HCT116 (cell line): Measurements from ENCODE around the gene ZNF236. TPM values are rescaled to one million over a fixed set of nuclear protein-coding genes. Genes with fewer than 3 reads are reported as not detected.
"Not testable (repeated sequence)": the region's sequence is repeated elsewhere in the genome, so short reads cannot be mapped to it uniquely, and the experiment has no call there.

ENCODE experiments used
- ATAC-seq: fragments of 200-7000 bp; cut with Tn5 transposase; 2 replicates; pipeline ENCODE4 v1.9.1; 2020; ENCODE audit warnings: mild to moderate bottlenecking, moderate library complexity
- BruUV-seq: library from RNA; stranded (reverse); fragments of 400-500 nt; replicated peaks from 2 replicates; lab custom pipeline; 2021; lab: Mats Ljungman, UMichigan
- CTCF ChIA-PET: fragments of 300-600 bp; sonication (Branson Sonifier 250); formaldehyde crosslinking; loops from one replicate; lab custom pipeline; 2021; ENCODE audit warnings: antibody characterized with exemption; lab: Charles Lee
- POLR2A ChIA-PET: fragments of 300-600, 350-600 bp; sonication (Branson Sonifier 250); formaldehyde crosslinking; loops from one replicate; lab custom pipeline; 2021; ENCODE audit warnings: antibody characterized with exemption; lab: Charles Lee
- RAD21 ChIA-PET, 2 experiments: fragments of 300-600 bp; sonication (Branson Sonifier 250); formaldehyde crosslinking; loops; one replicate each; lab custom pipeline; 2023; ENCODE audit warnings: low total read pairs in 2 of 2; ENCODE audit not compliant: uncharacterized antibody in 2 of 2, unreplicated experiment in 2 of 2, low non-redundant PET in 1 of 2; lab: Charles Lee
- DNase-seq: peaks from one replicate; pipeline ENCODE4 v3.0.0-alpha.2; 2010; ENCODE audit warnings: low read depth, low spot score
- H2AFZ ChIP-seq: fragments of 200-600 bp; shearing (Covaris generic), sonication (generic); 2 replicates; pipeline ENCODE4 v1.6.1; 2017; ENCODE audit warnings: low read depth, mixed run types, mixed read lengths, antibody characterized with exemption, low read length; ENCODE audit not compliant: poor library complexity, severe bottlenecking
- H3K27ac ChIP-seq: 2 replicates; pipeline ENCODE4 v1.5.1; 2012; ENCODE audit warnings: low read depth, low read length
- H3K27me3 ChIP-seq: fragments of 200-600 bp; sonication (generic); 2 replicates; pipeline ENCODE4 v1.6.1; 2016; ENCODE audit warnings: mixed run types, low read length, mixed read lengths; ENCODE audit not compliant: insufficient read depth
- H3K36me3 ChIP-seq, 2 experiments: fragments of 200-500 bp in 1 of 2; fragments of 200-600 bp in 1 of 2; sonication (Bioruptor generic) in 1 of 2; sonication (generic) in 1 of 2; 2 replicates each; pipeline versions ENCODE4 v1.5.1 to v1.6.1; 2014 to 2016; ENCODE audit warnings: low read length in 2 of 2, inconsistent platforms in 1 of 2, mixed read lengths in 1 of 2, mixed run types in 1 of 2; ENCODE audit not compliant: insufficient read depth in 2 of 2, control insufficient read depth in 1 of 2
- H3K4me1 ChIP-seq, 2 experiments: fragments of 200-600 bp in 1 of 2; sonication (generic) in 1 of 2; 2 replicates each; pipeline versions ENCODE4 v1.5.1 to v1.6.1; 2012 to 2017; ENCODE audit warnings: low read length in 2 of 2, inconsistent platforms in 1 of 2, mild to moderate bottlenecking in 1 of 2, mixed read lengths in 1 of 2, mixed run types in 1 of 2, moderate library complexity in 1 of 2; ENCODE audit not compliant: insufficient read depth in 2 of 2, control insufficient read depth in 1 of 2
- H3K4me2 ChIP-seq: fragments of 200-600 bp; sonication (generic); 2 replicates; pipeline ENCODE4 v1.6.1; 2017; ENCODE audit warnings: mixed run types, low read length, mixed read lengths
- H3K4me3 ChIP-seq, 2 experiments: fragments of 200-600 bp in 1 of 2; sonication (generic) in 1 of 2; replicated peaks in 1 of 2; 2 replicates each; pipeline ENCODE4 v1.5.1; 2011 to 2016; ENCODE audit warnings: low read length in 2 of 2, control low read depth in 1 of 2, low read depth in 1 of 2, mild to moderate bottlenecking in 1 of 2, mixed read lengths in 1 of 2, mixed run types in 1 of 2
- H3K79me2 ChIP-seq: fragments of 200-600 bp; sonication (generic); 2 replicates; pipeline ENCODE4 v1.6.1; 2017; ENCODE audit warnings: mild to moderate bottlenecking, mixed run types, low read length, moderate library complexity, mixed read lengths; ENCODE audit not compliant: insufficient read depth
- H3K9ac ChIP-seq: fragments of 200-600 bp; sonication (generic); 2 replicates; pipeline ENCODE4 v1.6.1; 2016; ENCODE audit warnings: low read length, mixed read lengths
- H3K9me2 ChIP-seq: fragments of 200-600 bp; sonication (generic), shearing (Covaris generic); 2 replicates; pipeline ENCODE4 v1.6.1; 2017; ENCODE audit warnings: mixed run types, mild to moderate bottlenecking, moderate library complexity; ENCODE audit not compliant: insufficient read depth
- H3K9me3 ChIP-seq, 2 experiments: fragments of 200-500 bp in 1 of 2; fragments of 200-600 bp in 1 of 2; sonication (Bioruptor generic) in 1 of 2; sonication (generic) in 1 of 2; 2 replicates each; pipeline ENCODE4 v1.6.1; 2014 to 2017; ENCODE audit warnings: low read length in 2 of 2, mixed read lengths in 2 of 2, inconsistent platforms in 1 of 2, low read depth in 1 of 2, mild to moderate bottlenecking in 1 of 2, mixed run types in 1 of 2, moderate library complexity in 1 of 2; ENCODE audit not compliant: control insufficient read depth in 1 of 2, insufficient read depth in 1 of 2
- H4K20me1 ChIP-seq: fragments of 200-600 bp; sonication (generic), shearing (Covaris generic); 2 replicates; pipeline ENCODE4 v1.6.1; 2017; ENCODE audit warnings: mixed run types, mild to moderate bottlenecking, moderate library complexity; ENCODE audit not compliant: insufficient read depth
- ATF3 ChIP-seq: IDR thresholded peaks from 2 replicates; pipeline ENCODE4 v1.6.1; 2012
- CEBPB ChIP-seq: IDR thresholded peaks from 2 replicates; pipeline ENCODE4 v1.6.1; 2012; ENCODE audit warnings: low read depth
- ELF1 ChIP-seq: IDR thresholded peaks from 2 replicates; pipeline ENCODE4 v1.6.1; 2012; ENCODE audit warnings: low read depth, borderline replicate concordance
- EZH2 ChIP-seq: fragments of 200-600 bp; sonication (generic); IDR thresholded peaks from 2 replicates; pipeline ENCODE4 v1.6.1; 2017; ENCODE audit warnings: antibody characterized with exemption, mixed run types
- FOSL1 ChIP-seq: IDR thresholded peaks from 2 replicates; pipeline ENCODE4 v1.6.1; 2012; ENCODE audit warnings: low read depth
- JUND ChIP-seq: IDR thresholded peaks from 2 replicates; pipeline ENCODE4 v1.6.1; 2012
- POLR2A ChIP-seq: IDR thresholded peaks from 2 replicates; pipeline ENCODE4 v1.7.0; 2011; ENCODE audit warnings: borderline replicate concordance; ENCODE audit not compliant: insufficient read depth, insufficient read length; ENCODE audit errors: extremely low read depth
- RAD21 ChIP-seq: IDR thresholded peaks from 2 replicates; pipeline ENCODE4 v1.6.1; 2012; ENCODE audit warnings: low read depth, mild to moderate bottlenecking
- SIN3A ChIP-seq: IDR thresholded peaks from 2 replicates; pipeline ENCODE4 v1.6.1; 2012; ENCODE audit warnings: low read depth
- YY1 ChIP-seq: IDR thresholded peaks from 2 replicates; pipeline ENCODE4 v1.6.1; 2011; ENCODE audit warnings: low read length, low read depth, moderate library complexity, mild to moderate bottlenecking; ENCODE audit not compliant: insufficient replicate concordance; ENCODE audit errors: extremely low read depth
- ZNF274 ChIP-seq: fragments of 200-500 bp; sonication (Bioruptor generic); IDR thresholded peaks from 2 replicates; pipeline ENCODE4 v1.6.1; 2014; ENCODE audit warnings: mild to moderate bottlenecking, low read depth, low read length, inconsistent platforms
- intact Hi-C: fragments of 100-400 bp; cut with micrococcal nuclease; formaldehyde crosslinking; loops from 2 replicates; pipeline ENCODE4 v1.10.0; 2022
- total RNA-seq: library from RNA; stranded (reverse); gene quantifications from one replicate; pipeline ENCODE4 v1.2.1, GENCODE V29; 2021; ENCODE audit not compliant: unreplicated experiment
- TF ChIP-seq, protein P1 (sequence below), 3 experiments: fragments of 200-600 bp in 1 of 3; sonication (generic) in 1 of 3; IDR thresholded peaks in 2 of 3; conservative IDR thresholded peaks in 1 of 3; 2 replicates each; pipeline ENCODE4 v1.5.1; 2012 to 2017; ENCODE audit warnings: low read depth in 2 of 3, low read length in 2 of 3, antibody characterized with exemption in 1 of 3, borderline replicate concordance in 1 of 3, control low read depth in 1 of 3, mild to moderate bottlenecking in 1 of 3, mixed read lengths in 1 of 3, mixed run types in 1 of 3, moderate library complexity in 1 of 3; ENCODE audit not compliant: insufficient read depth in 1 of 3
- TF ChIP-seq, protein P2 (sequence below): IDR thresholded peaks from 2 replicates; pipeline ENCODE4 v1.6.1; 2012; ENCODE audit warnings: low read depth

ZNF236 gene
- total RNA-seq, 1 experiment from 2014 or later, result 15.0 TPM

DNA sequence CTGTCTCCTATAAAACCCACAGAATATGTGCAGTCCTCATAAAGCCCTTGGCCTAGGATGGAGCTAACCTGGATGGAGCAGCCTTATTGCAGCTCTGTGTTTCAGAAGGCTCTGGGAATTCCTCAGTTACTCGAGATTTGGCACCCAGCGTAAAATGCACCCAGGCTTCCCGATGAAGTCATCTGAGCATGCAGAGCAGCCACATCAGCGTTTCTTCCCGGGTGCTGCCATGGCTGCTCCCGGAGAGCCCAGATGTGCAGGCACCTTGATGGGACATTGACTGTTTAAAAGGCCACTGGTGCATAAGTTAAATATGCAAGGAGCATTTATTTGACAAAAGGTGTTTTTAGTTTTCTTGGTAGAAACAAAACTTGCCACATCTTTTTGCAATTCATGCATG is 195.0 kb downstream of the ZNF236 start:
- intact Hi-C loops, result no loop called here
- ChIA-PET CTCF (no interaction called here), POLR2A (no interaction called here), RAD21 (no interaction called here)
- H3K79me2 ChIP-seq, result no peaks in the 10 kb centered on the region
- no TSS peak for BruUV-seq
- H3K9me3 ChIP-seq, result no peaks in the 10 kb centered on the region
- no peaks in the 10 kb centered on the region for H4K20me1 ChIP-seq
- H3K27ac ChIP-seq, result no peak overlapping the region
- H3K4me1 ChIP-seq, result no peaks in the 10 kb centered on the region
- no peak overlapping the region for H3K4me3 ChIP-seq
- no peak overlapping the region for H3K4me2 ChIP-seq
- H3K27me3 ChIP-seq, result no peaks in the 10 kb centered on the region
- H3K9ac ChIP-seq, result no peak overlapping the region
- DNase-seq, result no peak
- no peak for ATAC-seq
- H3K36me3 ChIP-seq, result peaks cover 3 to 13% of the 10 kb centered on the region in 2 experiments; a peak in 3 of 4 replicates
- H3K9me2 ChIP-seq, result no peaks in the 10 kb centered on the region
- no peak overlapping the region for H2AFZ ChIP-seq
- TF ChIP-seq POLR2A (no peak), JUND (no peak), SIN3A (no peak), CEBPB (no peak), EZH2 (no peak), FOSL1 (no peak), RAD21 (no peak), ZNF274 (no peak), ELF1 (no peak), YY1 (no peak), ATF3 (no peak)
- TF ChIP-seq, protein P1, sequence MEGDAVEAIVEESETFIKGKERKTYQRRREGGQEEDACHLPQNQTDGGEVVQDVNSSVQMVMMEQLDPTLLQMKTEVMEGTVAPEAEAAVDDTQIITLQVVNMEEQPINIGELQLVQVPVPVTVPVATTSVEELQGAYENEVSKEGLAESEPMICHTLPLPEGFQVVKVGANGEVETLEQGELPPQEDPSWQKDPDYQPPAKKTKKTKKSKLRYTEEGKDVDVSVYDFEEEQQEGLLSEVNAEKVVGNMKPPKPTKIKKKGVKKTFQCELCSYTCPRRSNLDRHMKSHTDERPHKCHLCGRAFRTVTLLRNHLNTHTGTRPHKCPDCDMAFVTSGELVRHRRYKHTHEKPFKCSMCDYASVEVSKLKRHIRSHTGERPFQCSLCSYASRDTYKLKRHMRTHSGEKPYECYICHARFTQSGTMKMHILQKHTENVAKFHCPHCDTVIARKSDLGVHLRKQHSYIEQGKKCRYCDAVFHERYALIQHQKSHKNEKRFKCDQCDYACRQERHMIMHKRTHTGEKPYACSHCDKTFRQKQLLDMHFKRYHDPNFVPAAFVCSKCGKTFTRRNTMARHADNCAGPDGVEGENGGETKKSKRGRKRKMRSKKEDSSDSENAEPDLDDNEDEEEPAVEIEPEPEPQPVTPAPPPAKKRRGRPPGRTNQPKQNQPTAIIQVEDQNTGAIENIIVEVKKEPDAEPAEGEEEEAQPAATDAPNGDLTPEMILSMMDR (IDR thresholded peaks at IDR 0.05 in 2 of 3, conservative IDR thresholded peaks at IDR 0.05 in 1 of 3; ENCODE audit: borderline replicate concordance in 1 of 3, insufficient read depth in 1 of 3, low read depth in 2 of 3, low read length in 2 of 3), result no peak
- TF ChIP-seq, protein P2, sequence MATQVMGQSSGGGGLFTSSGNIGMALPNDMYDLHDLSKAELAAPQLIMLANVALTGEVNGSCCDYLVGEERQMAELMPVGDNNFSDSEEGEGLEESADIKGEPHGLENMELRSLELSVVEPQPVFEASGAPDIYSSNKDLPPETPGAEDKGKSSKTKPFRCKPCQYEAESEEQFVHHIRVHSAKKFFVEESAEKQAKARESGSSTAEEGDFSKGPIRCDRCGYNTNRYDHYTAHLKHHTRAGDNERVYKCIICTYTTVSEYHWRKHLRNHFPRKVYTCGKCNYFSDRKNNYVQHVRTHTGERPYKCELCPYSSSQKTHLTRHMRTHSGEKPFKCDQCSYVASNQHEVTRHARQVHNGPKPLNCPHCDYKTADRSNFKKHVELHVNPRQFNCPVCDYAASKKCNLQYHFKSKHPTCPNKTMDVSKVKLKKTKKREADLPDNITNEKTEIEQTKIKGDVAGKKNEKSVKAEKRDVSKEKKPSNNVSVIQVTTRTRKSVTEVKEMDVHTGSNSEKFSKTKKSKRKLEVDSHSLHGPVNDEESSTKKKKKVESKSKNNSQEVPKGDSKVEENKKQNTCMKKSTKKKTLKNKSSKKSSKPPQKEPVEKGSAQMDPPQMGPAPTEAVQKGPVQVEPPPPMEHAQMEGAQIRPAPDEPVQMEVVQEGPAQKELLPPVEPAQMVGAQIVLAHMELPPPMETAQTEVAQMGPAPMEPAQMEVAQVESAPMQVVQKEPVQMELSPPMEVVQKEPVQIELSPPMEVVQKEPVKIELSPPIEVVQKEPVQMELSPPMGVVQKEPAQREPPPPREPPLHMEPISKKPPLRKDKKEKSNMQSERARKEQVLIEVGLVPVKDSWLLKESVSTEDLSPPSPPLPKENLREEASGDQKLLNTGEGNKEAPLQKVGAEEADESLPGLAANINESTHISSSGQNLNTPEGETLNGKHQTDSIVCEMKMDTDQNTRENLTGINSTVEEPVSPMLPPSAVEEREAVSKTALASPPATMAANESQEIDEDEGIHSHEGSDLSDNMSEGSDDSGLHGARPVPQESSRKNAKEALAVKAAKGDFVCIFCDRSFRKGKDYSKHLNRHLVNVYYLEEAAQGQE, result no peak

GRCh38 chr18:77018650-77019049 is 196.3 kb downstream of the ZNF236 start:
- POLR2A ChIA-PET, result not testable (repeated sequence)

More at GRCh38 chr18:77018650-77019049, 196.3 kb downstream of the ZNF236 start:
- H3K4me2 ChIP-seq, H3K4me3 ChIP-seq, H3K4me1 ChIP-seq, H3K79me2 ChIP-seq, H3K9me3 ChIP-seq, H3K9ac ChIP-seq, RAD21 ChIA-PET, H2AFZ ChIP-seq, CTCF ChIA-PET, H3K9me2 ChIP-seq, BruUV-seq, intact Hi-C loops, H4K20me1 ChIP-seq, DNase-seq, H3K27me3 ChIP-seq, H3K27ac ChIP-seq, ATAC-seq: not testable (repeated sequence)
- H3K36me3 ChIP-seq, result peaks cover 3 to 13% of the 10 kb centered on the region in 2 experiments; a peak in 3 of 4 replicates
